DOHH2 (cell line): ENCODE results near the gene TIGD1.

Experiments used
- H3F3A ChIP-seq: fragments of 200-600 bp; sonication (generic), shearing (Covaris generic); 2 replicates; pipeline ENCODE4 v1.6.0; 2016; ENCODE audit warnings: antibody characterized with exemption, mild to moderate bottlenecking; ENCODE audit not compliant: control insufficient read depth, insufficient read depth
- H3K27ac ChIP-seq: fragments of 200-600 bp; sonication (generic); 2 replicates; pipeline ENCODE4 v1.5.1; 2014; ENCODE audit warnings: low read depth, mild to moderate bottlenecking, low read length, moderate library complexity
- H3K27me3 ChIP-seq: fragments of 200-600 bp; sonication (generic); 2 replicates; pipeline ENCODE4 v1.6.1; 2014; ENCODE audit warnings: mild to moderate bottlenecking, low read length, mixed read lengths; ENCODE audit not compliant: control insufficient read depth
- H3K36me3 ChIP-seq: fragments of 200-600 bp; sonication (generic); 2 replicates; pipeline ENCODE4 v1.6.1; 2014; ENCODE audit warnings: mild to moderate bottlenecking, low read length, moderate library complexity, mixed read lengths; ENCODE audit not compliant: control insufficient read depth
- H3K4me1 ChIP-seq: fragments of 200-600 bp; sonication (generic); 2 replicates; pipeline ENCODE4 v1.6.1; 2014; ENCODE audit warnings: mild to moderate bottlenecking, low read length, mixed read lengths; ENCODE audit not compliant: control insufficient read depth
- H3K4me2 ChIP-seq: fragments of 200-600 bp; sonication (generic); 2 replicates; pipeline ENCODE4 v1.6.0; 2014; ENCODE audit warnings: mild to moderate bottlenecking, low read length, moderate library complexity
- H3K4me3 ChIP-seq: fragments of 200-600 bp; sonication (generic); 2 replicates; pipeline ENCODE4 v1.5.1; 2014; ENCODE audit warnings: mild to moderate bottlenecking, low read length, mixed read lengths
- H3K79me2 ChIP-seq: fragments of 200-600 bp; sonication (generic); 2 replicates; pipeline ENCODE4 v1.6.1; 2014; ENCODE audit warnings: mild to moderate bottlenecking, low read length, mixed read lengths; ENCODE audit not compliant: control insufficient read depth
- H3K9me2 ChIP-seq: fragments of 200-600 bp; sonication (generic); replicated peaks from 2 replicates; pipeline ENCODE4 v1.6.1; 2014; ENCODE audit warnings: mild to moderate bottlenecking, low read length, mixed read lengths; ENCODE audit not compliant: control insufficient read depth
- H3K9me3 ChIP-seq: fragments of 200-600 bp; sonication (generic); 2 replicates; pipeline ENCODE4 v1.6.1; 2014; ENCODE audit warnings: antibody characterized with exemption, low read length, mixed read lengths; ENCODE audit not compliant: control insufficient read depth, insufficient read depth
- H4K20me1 ChIP-seq: fragments of 200-600 bp; sonication (generic); 2 replicates; pipeline ENCODE4 v1.6.0; 2014; ENCODE audit warnings: low read depth, mild to moderate bottlenecking, antibody characterized with exemption, low read length, moderate library complexity; ENCODE audit not compliant: control insufficient read depth, insufficient read depth
- CTCF ChIP-seq: fragments of 200-600 bp; sonication (generic); IDR thresholded peaks from one replicate; pipeline ENCODE4 v1.5.1; 2014; ENCODE audit warnings: antibody characterized with exemption, mild to moderate bottlenecking, low read depth, low read length; ENCODE audit not compliant: poor library complexity, severe bottlenecking
- EZH2phosphoT487 ChIP-seq: fragments of 200-600 bp; sonication (generic); IDR thresholded peaks from 2 replicates; pipeline ENCODE4 v1.6.1; 2017; ENCODE audit warnings: borderline replicate concordance, mild to moderate bottlenecking, antibody characterized with exemption, low read length, moderate library complexity, mixed read lengths

Gene TIGD1

GRCh38 chr2:232511336-232511890 is 38.9 kb downstream of the TIGD1 start:
- TF ChIP-seq EZH2phosphoT487 (no peak), CTCF (no peak)
- Histone ChIP-seq H3K79me2 (no peaks in the 10 kb centered on the region), H3K9me3 (no peaks in the 10 kb centered on the region), H4K20me1 (no peaks in the 10 kb centered on the region), H3K4me2 (no peak overlapping the region), H3K9me2 (no peaks in the 10 kb centered on the region), H3F3A (no peaks in the 10 kb centered on the region), H3K36me3 (no peaks in the 10 kb centered on the region), H3K27me3 (no peaks in the 10 kb centered on the region), H3K27ac (no peak overlapping the region), H3K4me3 (no peak overlapping the region), H3K4me1 (no peaks in the 10 kb centered on the region; the same call in 1 of the 2 replicates)

GRCh38 chr2:232508251-232508650 is 42.1 kb downstream of the TIGD1 start:
- H3K79me2 ChIP-seq = no peaks in the 10 kb centered on the region
- H4K20me1 ChIP-seq = no peaks in the 10 kb centered on the region
- H3K4me1 ChIP-seq = no peaks in the 10 kb centered on the region
- no peak overlapping the region for H3K27ac ChIP-seq
- H3K4me2 ChIP-seq = no peak overlapping the region
- TF ChIP-seq EZH2phosphoT487 (no peak), CTCF (peak; percentile 24)
- no peaks in the 10 kb centered on the region for H3K9me3 ChIP-seq
- no peaks in the 10 kb centered on the region for H3K36me3 ChIP-seq
- H3K9me2 ChIP-seq = no peaks in the 10 kb centered on the region
- H3K27me3 ChIP-seq = peaks cover 21% of the 10 kb centered on the region
- H3F3A ChIP-seq = no peaks in the 10 kb centered on the region
- H3K4me3 ChIP-seq = no peak overlapping the region

GRCh38 chr2:232506709-232507108 is 43.6 kb downstream of the TIGD1 start:
- Histone ChIP-seq H3K4me3 (no peak overlapping the region), H3K79me2 (no peaks in the 10 kb centered on the region), H3K27me3 (peaks cover 28% of the 10 kb centered on the region), H3K9me2 (no peaks in the 10 kb centered on the region), H3K4me2 (no peak overlapping the region), H3F3A (no peaks in the 10 kb centered on the region), H3K36me3 (no peaks in the 10 kb centered on the region), H3K4me1 (no peaks in the 10 kb centered on the region), H3K9me3 (no peaks in the 10 kb centered on the region), H3K27ac (no peak overlapping the region), H4K20me1 (no peaks in the 10 kb centered on the region)
- TF ChIP-seq EZH2phosphoT487 (no peak), CTCF (no peak)
